ENCODE results near the gene PPP2R2D.

Gene PPP2R2D

DNA sequence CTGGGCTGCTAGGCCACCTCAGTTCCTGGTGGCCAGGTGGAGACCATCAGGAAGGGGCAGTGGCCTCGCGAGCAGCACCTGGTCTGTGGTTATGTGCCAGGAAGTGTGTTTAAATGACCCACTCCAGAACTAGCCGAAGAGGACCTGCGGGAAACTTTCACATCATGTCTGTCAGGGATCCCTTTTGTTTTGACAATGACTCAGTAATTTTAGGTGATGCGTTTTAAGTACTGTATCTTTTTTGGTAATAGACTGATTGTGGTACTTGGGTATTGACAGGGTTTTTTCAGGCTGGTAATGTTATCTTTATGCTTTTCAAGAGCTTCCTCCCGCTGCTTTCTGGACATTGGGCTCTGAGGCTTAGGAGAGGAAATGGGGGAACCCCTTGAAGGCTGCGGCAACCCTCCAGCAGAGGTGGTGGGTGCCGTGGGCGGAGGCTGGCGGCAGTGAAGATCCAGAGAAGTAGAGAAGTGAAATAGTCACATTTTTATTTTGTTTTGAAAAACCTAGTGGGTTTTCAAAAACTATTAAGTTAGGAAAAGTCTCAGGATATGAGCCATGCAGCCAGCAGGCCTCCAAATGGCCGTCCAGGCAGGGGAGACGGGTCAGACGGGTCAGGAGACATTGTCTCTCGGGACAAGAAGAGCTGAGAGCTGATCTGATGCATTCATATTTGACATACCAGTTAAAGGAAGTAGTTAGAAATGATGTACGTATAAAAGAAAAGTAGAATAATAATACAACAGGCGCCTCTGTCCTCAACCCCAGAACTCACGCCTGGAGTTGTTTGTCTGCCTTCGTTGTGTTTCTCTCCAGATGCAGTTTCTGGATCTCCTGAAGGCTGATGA is 27.7 kb downstream of the PPP2R2D start:
- DNase-seq (ENCODE audit: low spot score): no peak
- FAIRE-seq: no peak

DNA sequence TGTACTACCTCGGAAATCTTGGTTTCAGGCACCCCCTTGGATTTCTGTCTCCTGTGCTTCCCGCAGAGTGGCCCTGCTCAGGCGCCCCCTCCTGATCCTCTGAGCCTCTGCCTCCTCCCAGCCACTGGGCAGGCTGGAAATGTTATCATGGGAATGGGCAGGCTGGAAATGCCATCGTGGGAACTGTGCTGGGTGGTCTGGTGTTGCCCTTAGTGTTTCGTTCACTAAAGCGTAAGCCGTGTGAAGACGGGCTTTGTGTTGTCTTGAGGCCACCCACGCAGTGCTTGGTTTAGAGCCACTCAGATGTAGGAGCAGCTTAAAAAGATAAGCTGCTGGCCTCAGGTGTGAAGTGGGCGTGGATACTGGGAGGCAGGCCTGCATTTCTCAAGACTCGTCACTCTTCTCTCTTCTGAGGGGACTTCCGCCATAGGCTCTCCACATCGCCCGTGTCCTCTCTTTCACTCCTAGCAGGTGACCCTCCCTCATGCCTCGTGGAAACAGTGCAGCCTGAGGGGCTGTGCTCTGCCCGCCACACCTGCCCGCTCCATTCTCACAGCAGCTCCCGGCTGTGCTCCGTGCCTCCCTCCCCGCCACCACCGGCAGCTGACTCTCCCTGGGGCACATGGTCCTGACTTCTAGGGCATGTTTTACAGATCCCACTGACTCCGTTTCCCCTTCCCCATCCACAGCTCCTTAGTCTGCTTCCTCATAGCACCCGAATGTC is 28.5 kb downstream of the PPP2R2D start:
- DNase-seq (ENCODE audit: low spot score): no peak
- FAIRE-seq: no peak

GRCh38 chr10:131930150-131930549 is 29.3 kb downstream of the PPP2R2D start:
- DNase-seq (ENCODE audit: low spot score): no peak
- FAIRE-seq: no peak

- FAIRE-seq (no peak), DNase-seq (ENCODE audit: low spot score) (no peak)
Measured at GRCh38 chr10:131930586-131931330, 29.9 kb downstream of the PPP2R2D start.

DNA sequence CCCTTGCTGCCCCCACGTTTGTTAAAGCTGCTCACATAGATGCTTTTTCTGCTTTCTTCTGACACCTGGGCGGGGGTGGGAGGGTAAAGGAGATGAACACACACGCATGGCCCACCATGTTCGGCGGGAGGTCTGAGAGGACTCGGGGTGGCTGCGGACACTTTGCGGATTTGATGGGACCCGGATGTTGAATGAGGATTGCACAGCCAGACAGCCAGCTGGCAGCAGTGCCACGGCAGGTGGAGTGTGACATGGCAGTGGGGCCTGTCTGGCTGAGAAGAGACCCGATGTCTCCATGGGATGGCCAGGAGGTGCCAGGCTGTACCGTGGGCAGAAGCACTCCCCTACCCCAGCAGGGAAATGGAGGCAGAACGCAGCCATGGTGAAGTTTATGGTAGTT is 31.2 kb downstream of the PPP2R2D start:
- DNase-seq (ENCODE audit: low spot score) (no peak), FAIRE-seq (no peak)

DNA sequence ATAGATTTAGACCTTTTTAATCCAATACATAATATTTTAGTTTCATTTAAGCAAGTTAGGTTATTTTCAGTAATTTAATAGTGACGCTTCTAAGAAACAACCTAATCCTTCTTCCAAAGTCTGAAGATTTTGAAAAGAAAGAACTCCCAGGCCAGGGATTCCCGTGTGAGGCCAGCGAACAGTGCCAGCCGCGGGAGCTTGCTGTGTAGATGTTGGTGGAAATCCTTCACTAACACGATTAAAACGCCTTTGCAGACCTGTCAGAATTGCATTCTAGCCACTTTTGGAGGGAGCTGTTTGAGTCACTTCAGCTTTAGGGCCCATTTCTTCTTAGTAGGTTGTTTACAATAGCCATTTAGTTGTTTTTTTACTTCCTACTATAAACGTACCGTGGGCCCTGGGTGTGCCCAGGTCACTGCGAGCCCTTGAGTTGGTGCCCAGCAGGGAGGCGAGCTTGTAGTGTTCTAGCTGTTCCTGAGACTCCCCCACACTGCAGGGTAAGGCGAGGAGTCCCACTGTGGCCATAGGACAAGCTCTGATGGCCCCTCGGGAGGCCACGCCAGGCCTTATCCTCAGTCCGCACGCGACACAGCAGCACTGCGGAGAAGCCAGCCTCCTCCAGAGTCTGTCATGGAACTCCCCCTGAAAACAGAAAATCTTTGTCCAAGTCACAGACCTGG is 32.3 kb downstream of the PPP2R2D start:
- FAIRE-seq (no peak), DNase-seq (ENCODE audit: low spot score) (no peak)

- FAIRE-seq: no peak
- DNase-seq (ENCODE audit: low spot score): no peak
Measured at GRCh38 chr10:131933696-131934086, 32.9 kb downstream of the PPP2R2D start.

DNA sequence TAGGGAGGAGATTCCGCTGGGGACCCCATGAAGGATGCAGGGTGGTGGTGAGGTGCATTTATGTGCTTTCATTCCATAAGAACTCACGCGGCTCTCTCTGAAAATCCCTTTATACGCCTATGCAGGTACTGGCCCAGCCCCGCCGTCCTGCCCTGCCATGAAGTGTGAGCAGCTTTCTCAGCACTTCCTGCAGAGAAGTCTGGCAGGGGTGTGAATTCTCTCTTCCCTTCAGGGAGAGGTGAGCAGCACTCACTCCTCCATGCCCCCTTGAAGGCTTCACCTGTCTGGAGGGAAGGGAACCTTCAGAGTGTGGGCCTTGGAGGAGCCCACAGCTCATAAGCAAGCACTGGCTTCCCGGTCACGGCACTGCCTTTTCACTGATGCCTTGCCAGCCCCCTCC is 34.0 kb downstream of the PPP2R2D start:
- DNase-seq (ENCODE audit: low spot score): no peak
- FAIRE-seq: no peak

DNA sequence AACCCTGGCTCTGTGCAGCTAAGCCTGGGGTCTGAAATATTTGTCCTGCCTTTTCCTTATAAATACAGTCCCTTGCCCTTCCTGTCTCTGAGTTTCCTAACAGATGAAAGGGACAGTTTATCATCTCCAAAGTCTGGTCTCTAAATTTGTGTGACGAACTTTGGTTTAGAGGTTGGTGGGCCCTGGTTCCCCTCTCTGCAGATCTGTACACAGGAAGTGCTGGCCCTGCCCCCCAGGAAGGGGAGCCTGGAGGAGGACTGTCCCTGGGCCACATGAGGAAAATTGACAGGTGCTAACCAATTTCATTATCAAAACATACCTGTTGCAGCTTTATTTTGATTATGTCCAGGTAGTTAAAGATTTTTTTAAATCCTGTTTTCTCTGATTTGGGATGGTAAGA is 34.5 kb downstream of the PPP2R2D start:
- no peak for DNase-seq (ENCODE audit: low spot score)
- no peak for FAIRE-seq

DNA sequence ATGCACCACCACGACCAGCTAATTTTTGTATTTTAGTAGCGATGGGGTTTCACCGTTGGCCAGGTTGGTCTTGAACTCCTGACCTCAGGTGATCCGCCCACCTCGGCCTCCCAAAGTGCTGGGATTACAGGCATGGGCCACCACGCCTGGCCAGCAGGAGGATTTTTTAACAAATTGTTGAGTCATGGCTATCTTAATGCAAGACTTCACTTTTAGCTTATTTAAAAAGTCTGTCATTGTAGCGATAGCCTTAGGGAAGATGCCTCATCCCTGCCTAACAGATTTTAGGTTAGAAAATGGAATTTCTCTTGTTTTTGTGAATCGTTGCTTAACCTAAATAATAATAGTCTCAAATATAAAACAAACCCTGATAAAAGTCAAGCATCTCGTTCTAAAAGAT is 35.5 kb downstream of the PPP2R2D start:
- FAIRE-seq (no peak), DNase-seq (ENCODE audit: low spot score) (no peak)

GRCh38 chr10:131936736-131937135 is 35.9 kb downstream of the PPP2R2D start:
- DNase-seq (ENCODE audit: low spot score) (no peak), FAIRE-seq (no peak)

DNA sequence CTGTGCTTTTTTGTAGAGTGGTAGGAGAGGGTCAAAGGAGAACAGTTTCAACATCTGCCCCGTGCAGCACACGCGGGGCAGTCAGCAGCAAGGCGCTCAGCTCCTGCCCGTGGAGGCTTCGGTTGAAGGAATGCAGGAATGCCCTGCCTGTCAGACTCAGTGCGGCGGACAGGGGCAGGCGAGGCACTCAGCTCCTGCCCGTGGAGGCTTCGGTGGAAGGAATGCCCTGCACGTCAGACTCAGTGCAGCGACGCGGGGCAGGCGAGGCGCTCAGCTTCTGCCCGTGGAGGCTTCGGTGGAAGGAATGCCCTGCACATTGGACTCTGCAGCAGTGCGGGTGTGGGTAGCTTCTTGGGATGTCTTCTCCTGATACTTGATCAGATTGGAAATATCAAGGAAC is 37.0 kb downstream of the PPP2R2D start:
- DNase-seq (ENCODE audit: low spot score) (no peak), FAIRE-seq (no peak)

GRCh38 chr10:131938681-131939080 is 37.9 kb downstream of the PPP2R2D start:
- DNase-seq (ENCODE audit: low spot score): no peak
- FAIRE-seq: no peak

DNA sequence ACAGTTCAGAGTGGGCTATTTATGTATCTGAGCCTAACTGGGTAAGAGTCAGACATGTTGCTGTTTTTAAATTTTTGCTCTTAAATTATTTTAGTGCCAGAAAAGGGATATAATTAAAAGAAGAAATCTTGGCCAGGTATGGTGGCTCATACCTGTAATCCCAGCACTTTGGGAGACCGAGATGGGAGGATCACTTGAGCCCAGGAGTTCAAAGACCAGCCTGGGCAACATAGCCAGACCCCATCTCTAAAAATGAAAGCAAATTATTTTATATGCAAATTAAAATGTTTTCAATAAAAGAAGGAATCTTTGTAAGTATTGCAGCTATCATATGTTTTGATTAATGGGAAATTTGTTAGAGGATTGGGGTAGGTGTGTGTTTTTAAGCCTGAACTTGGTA is 41.6 kb downstream of the PPP2R2D start:
- DNase-seq (ENCODE audit: low spot score) (no peak), FAIRE-seq (no peak)

DNA sequence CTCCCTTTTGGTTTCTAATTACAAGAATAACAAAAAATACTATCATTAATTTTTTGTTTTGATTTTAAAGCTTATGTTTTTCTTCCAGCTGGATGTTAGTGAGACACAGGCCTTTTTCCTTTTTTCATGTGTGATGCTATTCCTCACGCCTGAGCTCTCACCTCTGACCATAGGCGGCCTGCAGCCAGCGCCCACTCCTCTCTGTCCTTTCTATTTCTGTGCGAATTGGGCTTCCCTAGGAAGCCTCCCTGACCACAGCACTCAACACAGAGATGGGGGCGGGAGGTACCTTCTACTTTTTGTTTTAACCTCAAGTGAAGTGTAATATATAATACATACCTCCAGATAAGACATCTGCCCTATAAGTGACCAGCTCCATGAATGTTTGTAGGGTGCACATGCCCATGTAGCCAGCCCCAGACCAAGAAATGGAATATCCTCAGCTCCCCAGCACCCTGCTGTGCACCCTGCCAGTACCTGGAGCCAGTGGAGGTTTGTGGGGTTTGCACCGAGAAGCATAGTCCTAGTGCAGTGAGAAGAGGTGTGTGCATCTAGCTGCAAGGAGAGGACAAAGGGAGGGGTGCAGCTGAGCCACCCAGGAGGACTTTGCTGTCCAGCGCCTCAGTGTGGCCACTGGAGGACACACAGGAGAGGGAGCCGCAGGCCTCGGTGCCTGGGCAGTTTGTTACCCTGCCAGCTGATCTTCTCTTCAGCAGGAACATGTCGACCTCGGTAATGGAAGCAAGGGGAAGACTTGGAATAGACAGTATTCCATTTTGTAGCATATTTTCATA is 42.4 kb downstream of the PPP2R2D start:
- no peak for DNase-seq (ENCODE audit: low spot score)
- no peak for FAIRE-seq

GRCh38 chr10:131944412-131944811 is 43.6 kb downstream of the PPP2R2D start:
- FAIRE-seq: no peak

GRCh38 chr10:131944976-131945695 is 44.3 kb downstream of the PPP2R2D start:
- FAIRE-seq (no peak), DNase-seq (ENCODE audit: low spot score) (no peak)

More at GRCh38 chr10:131944412-131944811, 43.6 kb downstream of the PPP2R2D start:
- DNase-seq (ENCODE audit: low spot score): no peak

GRCh38 chr10:131946321-131946751 is 45.5 kb downstream of the PPP2R2D start:
- DNase-seq (ENCODE audit: low spot score): peak; percentile 63
- peak; percentile 9 for FAIRE-seq

DNA sequence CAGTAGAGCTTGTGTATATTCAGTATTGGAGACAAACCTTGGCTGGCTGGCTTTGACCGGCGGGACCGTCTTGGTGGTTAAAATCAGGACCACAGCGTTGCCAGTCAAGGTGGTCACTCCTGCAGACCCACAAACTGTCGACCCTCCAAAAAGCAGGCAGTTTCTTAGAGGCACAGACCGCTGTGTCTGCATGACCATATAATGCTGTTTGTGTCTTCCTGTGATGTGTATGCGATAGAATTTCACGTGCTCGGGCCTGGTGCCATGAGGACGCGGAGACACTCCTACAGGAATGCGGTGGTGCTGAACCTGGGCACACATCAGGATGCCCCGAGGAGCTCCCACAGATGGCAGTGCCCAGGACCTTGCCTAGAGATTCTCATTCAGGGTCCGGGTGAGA is 46.1 kb downstream of the PPP2R2D start:
- peak; percentile 21 for DNase-seq (ENCODE audit: low spot score)
- peak; percentile 66 for FAIRE-seq
